H1 (cell line): Measurements from ENCODE around the gene NONO. TPM values are rescaled to one million over a fixed set of nuclear protein-coding genes. Genes with fewer than 3 reads are reported as not detected.

Experiments used
- CTCF ChIA-PET: fragments of 300-600 bp; sonication (Branson Sonifier 250); formaldehyde crosslinking; loops from one replicate; lab custom pipeline; 2021; ENCODE audit not compliant: partially characterized antibody; lab: Charles Lee
- POLR2A ChIA-PET: fragments of 300-600 bp; sonication (Branson Sonifier 250); formaldehyde crosslinking; loops from one replicate; lab custom pipeline; 2021; ENCODE audit warnings: inconsistent platforms; ENCODE audit not compliant: partially characterized antibody; lab: Charles Lee
- DNase-seq, 2 experiments: peaks; one replicate each; pipeline versions ENCODE4 v3.0.0 to v3.0.0-alpha.2; 2010 to 2022; ENCODE audit warnings: low spot score in 2 of 2, low read depth in 1 of 2, mixed read lengths in 1 of 2
- FAIRE-seq: peaks from 2 replicates; lab custom pipeline; 2011; peaks lifted over from hg19 to GRCh38; lab: Jason Lieb, UNC
- H2AFZ ChIP-seq: 2 replicates; pipeline ENCODE4 v1.8.1; 2012; ENCODE audit warnings: low read length, inconsistent platforms
- H2AK5ac ChIP-seq: 2 replicates; pipeline ENCODE4 v1.6.1; 2013; ENCODE audit warnings: low read depth, low read length
- H2BK120ac ChIP-seq: replicated peaks from 2 replicates; pipeline ENCODE3; 2013; ENCODE audit warnings: low read depth, low read length, inconsistent platforms
- H2BK12ac ChIP-seq: 2 replicates; pipeline ENCODE4 v1.6.1; 2013; ENCODE audit warnings: low read depth, low read length
- H2BK15ac ChIP-seq: 2 replicates; pipeline ENCODE4 v1.6.1; 2013; ENCODE audit warnings: low read length
- H2BK20ac ChIP-seq: 2 replicates; pipeline ENCODE4 v1.6.1; 2013; ENCODE audit warnings: low read length
- H2BK5ac ChIP-seq: 2 replicates; pipeline ENCODE4 v1.6.1; 2013; ENCODE audit warnings: low read depth, low read length
- H3K14ac ChIP-seq: 2 replicates; pipeline ENCODE4 v1.6.1; 2013; ENCODE audit warnings: inconsistent platforms; ENCODE audit not compliant: insufficient read length
- H3K18ac ChIP-seq: 2 replicates; pipeline ENCODE4 v1.6.1; 2013; ENCODE audit warnings: low read length; ENCODE audit errors: extremely low read depth
- H3K23ac ChIP-seq: 2 replicates; pipeline ENCODE4 v1.6.1; 2013; ENCODE audit warnings: inconsistent platforms; ENCODE audit not compliant: insufficient read length
- H3K23me2 ChIP-seq: 2 replicates; pipeline ENCODE4 v1.6.1; 2013; ENCODE audit warnings: low read depth, low read length
- H3K27ac ChIP-seq: 2 replicates; pipeline ENCODE4 v1.6.1; 2011; ENCODE audit warnings: low read depth, low read length, inconsistent platforms
- H3K27me3 ChIP-seq, 4 experiments: replicated peaks in 1 of 4; 1 replicate in 1 of 4; 2 replicates in 3 of 4; pipeline versions ENCODE4 v1.6.1 to v1.8.1; 2011 to 2013; ENCODE audit warnings: low read length in 3 of 4, mild to moderate bottlenecking in 3 of 4, inconsistent platforms in 2 of 4, mixed read lengths in 2 of 4, moderate library complexity in 1 of 4; ENCODE audit not compliant: control insufficient read depth in 3 of 4, insufficient read depth in 3 of 4; ENCODE audit errors: extremely low read depth in 1 of 4
- H3K36me3 ChIP-seq, 4 experiments: 2 replicates each; pipeline versions ENCODE4 v1.6.1 to v1.8.1; 2011 to 2013; ENCODE audit warnings: mild to moderate bottlenecking in 4 of 4, low read length in 3 of 4, moderate library complexity in 2 of 4, control low read depth in 1 of 4, inconsistent platforms in 1 of 4; ENCODE audit not compliant: insufficient read depth in 4 of 4, control insufficient read depth in 2 of 4
- H3K4ac ChIP-seq: replicated peaks from 2 replicates; pipeline ENCODE3; 2013; ENCODE audit warnings: low read length, low read depth, mixed read lengths, inconsistent platforms; ENCODE audit not compliant: insufficient read length
- H3K4me1 ChIP-seq, 4 experiments: replicated peaks in 1 of 4; 1 replicate in 1 of 4; 2 replicates in 3 of 4; pipeline versions ENCODE4 v1.6.1 to v1.8.1; 2011 to 2013; ENCODE audit warnings: low read length in 3 of 4, inconsistent platforms in 2 of 4, mixed read lengths in 1 of 4; ENCODE audit not compliant: insufficient read depth in 4 of 4, control insufficient read depth in 3 of 4
- H3K4me2 ChIP-seq, 2 experiments: 2 replicates each; pipeline versions ENCODE4 v1.6.1 to v1.8.1; 2011 to 2013; ENCODE audit warnings: low read depth in 2 of 2, low read length in 2 of 2, control low read depth in 1 of 2, inconsistent platforms in 1 of 2, mild to moderate bottlenecking in 1 of 2; ENCODE audit not compliant: insufficient read depth in 1 of 2
- H3K4me3 ChIP-seq, 4 experiments: fragments of 200-600, 300-600 bp in 1 of 4; sonication (generic), shearing (Covaris generic), sonication (Bioruptor Twin) in 1 of 4; 2 replicates each; pipeline versions ENCODE4 v1.5.1 to v1.8.1; 2011 to 2016; ENCODE audit warnings: low read length in 4 of 4, low read depth in 3 of 4, control low read depth in 2 of 4, inconsistent platforms in 2 of 4, mild to moderate bottlenecking in 2 of 4, mixed read lengths in 1 of 4, moderate library complexity in 1 of 4; ENCODE audit not compliant: insufficient read depth in 2 of 4; ENCODE audit errors: extremely low read depth in 1 of 4
- H3K56ac ChIP-seq: replicated peaks from 2 replicates; pipeline ENCODE3; 2013; ENCODE audit warnings: low read depth, mild to moderate bottlenecking, mixed read lengths, low read length, inconsistent platforms; ENCODE audit not compliant: insufficient read length
- H3K79me1 ChIP-seq: 2 replicates; pipeline ENCODE4 v1.6.1; 2013; ENCODE audit warnings: low read depth, low read length, control low read depth
- H3K79me2 ChIP-seq, 2 experiments: 2 replicates each; pipeline versions ENCODE4 v1.6.1 to v1.8.1; 2012 to 2013; ENCODE audit warnings: low read length in 2 of 2, mild to moderate bottlenecking in 2 of 2, inconsistent platforms in 1 of 2; ENCODE audit not compliant: insufficient read depth in 2 of 2, control insufficient read depth in 1 of 2
- H3K9ac ChIP-seq, 4 experiments: replicated peaks in 1 of 4; 1 replicate in 1 of 4; 2 replicates in 3 of 4; pipeline versions ENCODE4 v1.6.1 to v1.8.1; 2011 to 2013; ENCODE audit warnings: low read depth in 3 of 4, low read length in 3 of 4, control low read depth in 2 of 4, mild to moderate bottlenecking in 2 of 4, moderate library complexity in 2 of 4, inconsistent platforms in 1 of 4; ENCODE audit errors: extremely low read depth in 1 of 4
- H3K9me3 ChIP-seq, 2 experiments: 2 replicates each; pipeline versions ENCODE4 v1.6.1 to v1.8.1; 2012 to 2013; ENCODE audit warnings: mild to moderate bottlenecking in 2 of 2, moderate library complexity in 2 of 2, control low read depth in 1 of 2, inconsistent platforms in 1 of 2, low read depth in 1 of 2, low read length in 1 of 2, mixed read lengths in 1 of 2; ENCODE audit not compliant: insufficient read depth in 2 of 2
- H4K20me1 ChIP-seq, 2 experiments: replicated peaks in 1 of 2; 2 replicates each; pipeline versions ENCODE3 to v1.8.1; 2011 to 2013; ENCODE audit warnings: inconsistent platforms in 2 of 2, low read length in 2 of 2, mild to moderate bottlenecking in 1 of 2; ENCODE audit not compliant: insufficient read depth in 2 of 2, control insufficient read depth in 1 of 2
- H4K5ac ChIP-seq: 2 replicates; pipeline ENCODE4 v1.6.1; 2013; ENCODE audit warnings: low read length, low read depth, mixed read lengths, inconsistent platforms; ENCODE audit not compliant: insufficient read length
- H4K8ac ChIP-seq: 2 replicates; pipeline ENCODE4 v1.8.0; 2013; ENCODE audit warnings: mild to moderate bottlenecking, moderate library complexity, low read length, inconsistent platforms; ENCODE audit not compliant: insufficient read depth; ENCODE audit errors: extremely low read depth
- H4K91ac ChIP-seq: replicated peaks from 2 replicates; pipeline ENCODE3; 2013; ENCODE audit warnings: low read length, mixed read lengths, inconsistent platforms; ENCODE audit not compliant: insufficient read length
- POLR2A ChIP-seq, 2 experiments: IDR thresholded peaks; 1 replicate in 1 of 2; 2 replicates in 1 of 2; pipeline ENCODE4 v1.6.1; 2011; ENCODE audit warnings: low read depth in 2 of 2, low read length in 2 of 2, mild to moderate bottlenecking in 2 of 2; ENCODE audit errors: control extremely low read depth in 1 of 2
- SIRT6 ChIP-seq: IDR thresholded peaks from one replicate; pipeline ENCODE4 v1.7.1; 2012; ENCODE audit warnings: low read length, inconsistent platforms
- WGBS, 2 experiments: shearing (Covaris generic) in 1 of 2; methylation state at CpG; one replicate each; pipeline versions ENCODE4 v1.1.6 to v1.1.7; 2013 to 2015; ENCODE audit warnings: low lambda C conversion rate in 2 of 2, mixed read lengths in 2 of 2, inconsistent platforms in 1 of 2, low coverage in 1 of 2, missing lambda C conversion rate in 1 of 2; ENCODE audit not compliant: insufficient replicate concordance in 2 of 2, insufficient coverage in 1 of 2, insufficient read length in 1 of 2; ENCODE audit errors: extremely low coverage in 1 of 2, missing lambda C conversion rate in 1 of 2; 5-methylcytosine and 5-hydroxymethylcytosine counted together
- polyA plus RNA-seq, 7 experiments: library from polyadenylated mRNA; depleted of rRNA in 3 of 7; stranded (reverse) in 5 of 7; unstranded in 2 of 7; fragments of >200 nt in 5 of 7; fragments of 200-250 nt in 2 of 7; gene quantifications; 1 replicate in 5 of 7; 2 replicates in 1 of 7; 4 replicates in 1 of 7; pipeline versions ENCODE4 v1.2.1 to v1.2.3, GENCODE V29; 2011 to 2013; ENCODE audit warnings: missing spikeins in 2 of 7, mixed read lengths in 2 of 7
- total RNA-seq: library from RNA; stranded (reverse); fragmentation: NEBNext Ultra II Directional; extraction: Animal tissue kit (Norgen Biotek cat#: 25700); gene quantifications from 2 replicates; pipeline ENCODE4 v1.2.1, GENCODE V29; 2021

NONO gene
- total and polyA plus RNA-seq, 2 of the 8 experiments (the other 6 are each of a cell fraction or from before 2014, with no cell fraction given), result 641 to 728 TPM

- no peak overlapping the region for H2BK12ac ChIP-seq
- no peak for DNase-seq
- H3K23me2 ChIP-seq, result no peaks in the 10 kb centered on the region
- H3K79me2 ChIP-seq, result peaks cover 0 to 38% of the 10 kb centered on the region in 2 experiments; a peak in 3 of 4 replicates
- H3K4ac ChIP-seq, result no peak overlapping the region
- H3K56ac ChIP-seq, result no peak overlapping the region
- no peak for FAIRE-seq
- H3K9ac ChIP-seq, result no peak overlapping the region
- no peak overlapping the region for H3K27ac ChIP-seq
- no peak overlapping the region for H2BK120ac ChIP-seq
- H2BK5ac ChIP-seq, result no peak overlapping the region
- no peak overlapping the region for H2BK15ac ChIP-seq
- H3K4me1 ChIP-seq, result no peaks in the 10 kb centered on the region
- H4K5ac ChIP-seq, result no peak overlapping the region
- ChIA-PET CTCF (no interaction called here), POLR2A (interaction anchor here (0.7 to 18.0 kb wide), 8 partner anchors 3 to 990 kb away, joined by 3 to 215 read pairs (median 4); partner anchors contain the start of genes ITGB1BP2 and NONO)
- no peak overlapping the region for H2AFZ ChIP-seq
- H3K23ac ChIP-seq, result no peak overlapping the region
- TF ChIP-seq SIRT6 (no peak), POLR2A (IDR thresholded peaks at IDR 0.05; ENCODE audit: control extremely low read depth in 1 of 2, low read depth in 2 of 2, low read length in 2 of 2) (peak in 1 of 2 experiments; percentile 39; a peak in 1 of 3 replicates)
- H4K8ac ChIP-seq, result no peak overlapping the region
- no peak overlapping the region for H3K18ac ChIP-seq
- no peaks in the 10 kb centered on the region for H3K9me3 ChIP-seq
- no peak overlapping the region for H4K91ac ChIP-seq
- no peak overlapping the region for H2BK20ac ChIP-seq
- H3K14ac ChIP-seq, result no peak overlapping the region
- H2AK5ac ChIP-seq, result no peak overlapping the region
- peaks cover 0 to 5% of the 10 kb centered on the region in 2 experiments for H4K20me1 ChIP-seq
- H3K79me1 ChIP-seq, result no peaks in the 10 kb centered on the region
- H3K36me3 ChIP-seq, result peaks cover 25 to 85% (median 60%) of the 10 kb centered on the region in 4 experiments
- H3K4me3 ChIP-seq, result no peak overlapping the region
- no peak overlapping the region for H3K4me2 ChIP-seq
- WGBS, 2 experiments, result 92% methylated on average over 7 of the region's 7 CpGs; no CpG with 5 or more reads in 1 of the 2 experiments
- H3K27me3 ChIP-seq, result no peaks in the 10 kb centered on the region
Observed at GRCh38 chrX:71292669-71293365, 9.4 kb downstream of the NONO start.
